Measurements from ENCODE around the gene SLC38A8. TPM values are rescaled to one million over a fixed set of nuclear protein-coding genes. Genes with fewer than 3 reads are reported as not detected.

SLC38A8 gene
- polyA plus RNA-seq, 1 donor from 2014 or later, result not detected

DNA sequence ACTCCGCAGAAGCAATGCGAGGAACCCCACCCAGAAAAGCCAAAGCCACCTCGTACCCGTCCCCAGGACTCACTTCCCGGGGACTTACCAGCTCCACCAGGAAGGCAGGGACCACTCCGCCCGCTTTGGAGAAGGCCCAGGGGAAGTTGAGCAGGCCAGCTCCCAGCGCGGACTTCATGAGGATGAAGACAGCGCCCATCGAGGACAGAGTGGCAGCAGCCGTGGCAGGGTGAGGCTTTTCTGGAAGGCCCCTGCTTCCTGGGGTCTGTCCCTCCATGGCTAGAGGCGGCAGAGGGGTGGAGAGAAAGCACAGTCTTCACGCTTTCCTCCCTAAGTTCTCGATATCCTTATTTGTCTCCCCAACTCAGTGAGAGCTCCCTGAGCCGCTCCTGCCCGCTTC is 714 bp downstream of the SLC38A8 start:
- Histone ChIP-seq H3K79me2 (replicated peaks; ENCODE audit: insufficient read depth, low read length) (no peaks in the 10 kb centered on the region), H3K9me2 (ENCODE audit: insufficient read depth, low read length) (no peaks in the 10 kb centered on the region), H3K9ac (ENCODE audit: low read length) (no peak overlapping the region), H3K4me3 (ENCODE audit: low read length) (no peak overlapping the region), H3K36me3 (ENCODE audit: insufficient read depth, low read length) (no peaks in the 10 kb centered on the region), H3K27me3 (ENCODE audit: insufficient read depth, low read depth, low read length) (no peaks in the 10 kb centered on the region), H3K27ac (ENCODE audit: low read length) (no peak overlapping the region), H3F3A (ENCODE audit: insufficient read depth, low read length, poor library complexity, severe bottlenecking) (no peaks in the 10 kb centered on the region), H3K9me3 (ENCODE audit: low read length) (no peaks in the 10 kb centered on the region), H3K4me2 (ENCODE audit: low read length) (no peak overlapping the region), H2AFZ (ENCODE audit: low read depth, low read length) (no peak overlapping the region), H4K20me1 (ENCODE audit: insufficient read depth) (no peaks in the 10 kb centered on the region)
- no peak for TF ChIP-seq POLR2AphosphoS5 (IDR thresholded peaks at IDR 0.05)
- no peak for TF ChIP-seq EZH2 (IDR thresholded peaks at IDR 0.05; ENCODE audit: borderline replicate concordance, insufficient read depth, low read length, poor library complexity, severe bottlenecking)
- no peak for TF ChIP-seq MXI1 (conservative IDR thresholded peaks at IDR 0.05; ENCODE audit: poor library complexity, severe bottlenecking)
- no peak for TF ChIP-seq SMC3 (conservative IDR thresholded peaks at IDR 0.05; ENCODE audit: poor library complexity)
- TF ChIP-seq, protein P1, sequence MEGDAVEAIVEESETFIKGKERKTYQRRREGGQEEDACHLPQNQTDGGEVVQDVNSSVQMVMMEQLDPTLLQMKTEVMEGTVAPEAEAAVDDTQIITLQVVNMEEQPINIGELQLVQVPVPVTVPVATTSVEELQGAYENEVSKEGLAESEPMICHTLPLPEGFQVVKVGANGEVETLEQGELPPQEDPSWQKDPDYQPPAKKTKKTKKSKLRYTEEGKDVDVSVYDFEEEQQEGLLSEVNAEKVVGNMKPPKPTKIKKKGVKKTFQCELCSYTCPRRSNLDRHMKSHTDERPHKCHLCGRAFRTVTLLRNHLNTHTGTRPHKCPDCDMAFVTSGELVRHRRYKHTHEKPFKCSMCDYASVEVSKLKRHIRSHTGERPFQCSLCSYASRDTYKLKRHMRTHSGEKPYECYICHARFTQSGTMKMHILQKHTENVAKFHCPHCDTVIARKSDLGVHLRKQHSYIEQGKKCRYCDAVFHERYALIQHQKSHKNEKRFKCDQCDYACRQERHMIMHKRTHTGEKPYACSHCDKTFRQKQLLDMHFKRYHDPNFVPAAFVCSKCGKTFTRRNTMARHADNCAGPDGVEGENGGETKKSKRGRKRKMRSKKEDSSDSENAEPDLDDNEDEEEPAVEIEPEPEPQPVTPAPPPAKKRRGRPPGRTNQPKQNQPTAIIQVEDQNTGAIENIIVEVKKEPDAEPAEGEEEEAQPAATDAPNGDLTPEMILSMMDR (IDR thresholded peaks at IDR 0.05; ENCODE audit: poor library complexity, severe bottlenecking), result no peak

DNA sequence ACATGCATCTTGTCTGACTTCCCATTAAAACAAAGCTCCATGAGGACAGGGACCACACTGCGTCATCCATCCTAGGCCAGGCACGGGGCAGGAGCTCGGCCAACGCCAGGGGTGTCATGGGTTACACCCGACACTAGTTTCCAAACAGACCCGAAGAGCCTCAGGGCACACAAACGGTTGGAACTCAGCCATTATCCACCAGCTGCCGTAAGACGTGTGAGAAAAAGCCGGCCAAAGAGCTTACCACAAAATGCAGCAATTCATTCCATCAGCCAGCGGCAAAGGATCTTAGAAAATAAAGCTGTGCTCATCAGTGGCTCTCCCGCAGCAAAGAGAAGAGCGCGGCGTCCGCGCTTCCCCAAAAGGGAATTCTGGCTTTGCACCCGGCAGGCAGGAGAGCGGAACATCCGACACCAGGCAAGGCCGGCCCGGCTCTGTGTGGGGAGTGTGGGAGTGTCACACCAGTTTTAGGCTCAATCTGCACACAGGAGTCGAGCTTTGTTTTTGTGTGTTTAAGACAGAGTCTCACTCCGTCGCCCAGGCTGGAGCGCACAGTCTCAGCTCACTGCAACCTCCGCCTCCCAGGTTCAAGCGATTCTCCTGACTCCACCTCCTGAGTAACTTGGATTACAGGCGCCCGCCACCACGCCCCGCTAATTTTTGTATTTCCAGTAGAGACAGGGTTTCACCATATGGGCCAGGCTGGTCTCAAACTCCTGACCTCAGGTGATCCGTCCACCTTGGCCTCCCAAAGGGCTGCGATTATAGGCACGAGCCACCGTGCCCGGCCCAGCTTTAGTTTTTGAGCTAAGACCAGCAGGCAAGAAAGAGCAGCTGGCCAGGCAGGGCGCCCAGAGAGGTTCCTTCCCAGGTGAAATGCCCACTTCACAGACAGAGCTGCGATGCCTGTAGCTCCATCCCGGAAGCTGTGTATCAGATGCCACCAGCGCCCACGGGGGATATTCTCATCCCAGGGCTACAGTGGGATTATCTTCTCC is 1.5 kb downstream of the SLC38A8 start:
- no peak for TF ChIP-seq EZH2 (IDR thresholded peaks at IDR 0.05; ENCODE audit: borderline replicate concordance, insufficient read depth, low read length, poor library complexity, severe bottlenecking)
- TF ChIP-seq, protein P2, sequence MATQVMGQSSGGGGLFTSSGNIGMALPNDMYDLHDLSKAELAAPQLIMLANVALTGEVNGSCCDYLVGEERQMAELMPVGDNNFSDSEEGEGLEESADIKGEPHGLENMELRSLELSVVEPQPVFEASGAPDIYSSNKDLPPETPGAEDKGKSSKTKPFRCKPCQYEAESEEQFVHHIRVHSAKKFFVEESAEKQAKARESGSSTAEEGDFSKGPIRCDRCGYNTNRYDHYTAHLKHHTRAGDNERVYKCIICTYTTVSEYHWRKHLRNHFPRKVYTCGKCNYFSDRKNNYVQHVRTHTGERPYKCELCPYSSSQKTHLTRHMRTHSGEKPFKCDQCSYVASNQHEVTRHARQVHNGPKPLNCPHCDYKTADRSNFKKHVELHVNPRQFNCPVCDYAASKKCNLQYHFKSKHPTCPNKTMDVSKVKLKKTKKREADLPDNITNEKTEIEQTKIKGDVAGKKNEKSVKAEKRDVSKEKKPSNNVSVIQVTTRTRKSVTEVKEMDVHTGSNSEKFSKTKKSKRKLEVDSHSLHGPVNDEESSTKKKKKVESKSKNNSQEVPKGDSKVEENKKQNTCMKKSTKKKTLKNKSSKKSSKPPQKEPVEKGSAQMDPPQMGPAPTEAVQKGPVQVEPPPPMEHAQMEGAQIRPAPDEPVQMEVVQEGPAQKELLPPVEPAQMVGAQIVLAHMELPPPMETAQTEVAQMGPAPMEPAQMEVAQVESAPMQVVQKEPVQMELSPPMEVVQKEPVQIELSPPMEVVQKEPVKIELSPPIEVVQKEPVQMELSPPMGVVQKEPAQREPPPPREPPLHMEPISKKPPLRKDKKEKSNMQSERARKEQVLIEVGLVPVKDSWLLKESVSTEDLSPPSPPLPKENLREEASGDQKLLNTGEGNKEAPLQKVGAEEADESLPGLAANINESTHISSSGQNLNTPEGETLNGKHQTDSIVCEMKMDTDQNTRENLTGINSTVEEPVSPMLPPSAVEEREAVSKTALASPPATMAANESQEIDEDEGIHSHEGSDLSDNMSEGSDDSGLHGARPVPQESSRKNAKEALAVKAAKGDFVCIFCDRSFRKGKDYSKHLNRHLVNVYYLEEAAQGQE (IDR thresholded peaks at IDR 0.05; ENCODE audit: borderline replicate concordance), result no peak
- TF ChIP-seq POLR2AphosphoS5 (IDR thresholded peaks at IDR 0.05), result no peak
- TF ChIP-seq SMC3 (conservative IDR thresholded peaks at IDR 0.05; ENCODE audit: poor library complexity), result no peak
- no peak for TF ChIP-seq EP300 (conservative IDR thresholded peaks at IDR 0.05; ENCODE audit: poor library complexity, severe bottlenecking)
- TF ChIP-seq RAD21 (conservative IDR thresholded peaks at IDR 0.05), result no peak
- TF ChIP-seq MXI1 (conservative IDR thresholded peaks at IDR 0.05; ENCODE audit: poor library complexity, severe bottlenecking), result no peak
- TF ChIP-seq TAF1 (IDR thresholded peaks at IDR 0.05; ENCODE audit: low read depth), result no peak
- Histone ChIP-seq H3K36me3 (ENCODE audit: insufficient read depth, low read length) (no peaks in the 10 kb centered on the region), H3K9me3 (ENCODE audit: low read length) (no peaks in the 10 kb centered on the region), H3K27me3 (ENCODE audit: insufficient read depth, low read depth, low read length) (no peaks in the 10 kb centered on the region), H4K20me1 (ENCODE audit: insufficient read depth) (no peaks in the 10 kb centered on the region), H3K79me2 (replicated peaks; ENCODE audit: insufficient read depth, low read length) (no peaks in the 10 kb centered on the region), H3K4me2 (ENCODE audit: low read length) (no peak overlapping the region), H3K9me2 (ENCODE audit: insufficient read depth, low read length) (no peaks in the 10 kb centered on the region), H3F3A (ENCODE audit: insufficient read depth, low read length, poor library complexity, severe bottlenecking) (no peaks in the 10 kb centered on the region), H3K4me3 (ENCODE audit: low read length) (no peak overlapping the region), H2AFZ (ENCODE audit: low read depth, low read length) (no peak overlapping the region), H3K9ac (ENCODE audit: low read length) (no peak overlapping the region), H3K27ac (ENCODE audit: low read length) (no peak overlapping the region)
